Glomerular visceral epithelial cell (primary cell): Measurements from ENCODE around the gene SHC3.

ENCODE experiments used
- DNase-seq: peaks from one replicate; pipeline ENCODE4 v3.0.0-alpha.2; 2016; ENCODE audit errors: extremely low spot score

SHC3 gene

DNA sequence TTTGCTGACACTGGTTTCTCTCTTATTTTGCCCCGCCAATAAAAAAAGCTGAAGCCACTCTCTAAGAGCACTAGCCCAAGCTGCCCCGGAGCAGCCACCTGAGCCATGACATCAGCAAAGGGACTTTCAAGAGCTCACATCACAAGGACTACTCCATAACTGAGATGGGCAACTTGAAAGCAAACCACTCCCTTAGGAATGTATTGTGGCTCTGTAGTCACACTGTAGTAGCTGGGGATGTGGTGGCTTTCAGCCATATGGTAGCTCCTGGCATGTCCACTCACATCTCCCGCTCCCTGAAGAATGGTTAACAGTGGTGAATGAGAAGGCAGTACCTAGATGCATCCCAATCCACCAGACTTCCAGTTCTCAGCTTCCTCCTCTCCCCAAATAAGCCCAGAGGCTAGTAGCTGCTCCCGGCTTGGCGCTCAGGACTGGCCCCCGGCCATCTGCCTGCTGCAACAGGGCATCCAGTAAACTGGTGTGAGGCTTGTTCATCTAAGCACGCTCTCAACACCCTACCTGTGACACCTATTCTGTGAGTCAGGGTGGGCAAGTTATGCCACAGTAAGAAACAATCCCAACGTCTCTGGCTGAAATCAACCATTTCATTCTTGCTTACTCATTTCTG, 123.6 kb downstream of the SHC3 start:
- DNase-seq: no peak

DNA sequence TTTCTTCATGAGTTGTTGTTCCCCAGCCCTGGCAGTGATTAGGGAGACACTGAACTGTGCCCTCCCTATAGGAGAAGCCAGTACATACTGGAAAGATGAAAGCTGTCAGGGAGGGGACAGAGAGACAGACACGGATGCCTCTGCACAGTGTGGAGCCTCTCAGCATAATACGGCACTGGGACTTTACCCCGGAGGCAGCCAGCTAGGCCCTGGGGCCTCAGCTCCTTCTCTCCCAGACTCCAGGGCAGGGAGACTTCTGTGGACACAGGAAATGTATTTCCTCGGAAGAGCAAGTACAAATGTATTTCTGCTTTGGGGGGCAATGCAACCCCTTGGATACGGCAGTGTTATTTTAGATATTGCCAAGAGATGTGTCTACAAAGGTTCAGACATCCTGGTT, 125.3 kb downstream of the SHC3 start:
- DNase-seq: no peak

DNA sequence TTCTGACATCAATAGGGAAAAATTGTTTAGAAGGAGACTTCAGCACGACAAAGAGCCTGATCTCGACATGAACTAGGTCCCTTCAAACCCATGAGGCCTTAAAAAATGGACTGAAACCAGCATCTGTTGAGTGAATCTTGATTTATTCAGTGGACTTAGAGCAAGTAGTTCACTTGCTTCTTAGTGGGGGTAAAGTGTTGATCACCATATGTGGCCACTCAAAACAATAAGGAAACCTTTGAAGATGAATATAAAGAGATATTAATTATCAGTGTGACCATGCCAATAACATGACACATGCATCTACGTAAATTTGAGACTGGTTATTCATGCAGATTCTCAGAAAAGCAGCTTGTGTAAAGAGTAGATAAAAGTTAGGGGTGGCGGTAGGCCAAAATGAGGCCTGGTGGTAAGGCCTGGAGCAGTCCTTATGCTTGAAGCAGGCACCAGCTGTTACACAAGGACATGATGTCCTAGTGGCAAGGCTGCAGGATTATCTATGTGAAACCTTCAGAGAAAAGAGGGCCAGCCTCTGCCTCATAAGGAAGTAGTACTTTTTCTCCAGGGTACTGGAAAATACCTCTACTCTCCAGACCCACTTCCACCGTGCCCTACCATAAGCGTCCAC, 126.0 kb downstream of the SHC3 start:
- DNase-seq: no peak

DNA sequence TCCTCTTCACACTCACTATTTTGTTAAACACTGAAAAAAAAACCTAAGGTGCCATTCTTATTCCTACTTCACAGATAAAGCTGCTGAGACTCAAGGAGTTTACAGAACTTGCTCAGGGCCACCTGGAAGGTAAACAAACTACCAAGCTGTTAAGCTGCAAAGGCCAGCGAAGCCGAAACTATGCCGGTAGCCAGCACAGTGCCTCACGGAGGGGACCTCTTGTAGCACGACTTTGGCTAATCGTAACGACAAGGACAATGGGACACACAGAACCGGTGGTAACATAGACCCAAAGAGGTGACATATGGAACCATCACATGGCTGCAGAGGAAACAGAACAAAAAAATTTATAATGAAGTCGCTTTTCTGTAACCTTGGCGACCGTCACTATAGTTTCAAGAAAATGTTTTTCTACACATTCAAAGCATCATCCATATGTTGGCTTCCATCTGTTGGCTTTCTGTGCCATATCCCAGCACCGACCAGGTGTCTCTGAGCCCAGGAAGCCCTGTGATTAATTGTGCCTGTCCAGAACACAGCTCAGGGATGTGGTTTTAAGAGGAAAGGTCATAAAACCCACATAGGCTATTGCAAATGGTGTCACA, 127.1 kb downstream of the SHC3 start:
- DNase-seq: no peak

DNA sequence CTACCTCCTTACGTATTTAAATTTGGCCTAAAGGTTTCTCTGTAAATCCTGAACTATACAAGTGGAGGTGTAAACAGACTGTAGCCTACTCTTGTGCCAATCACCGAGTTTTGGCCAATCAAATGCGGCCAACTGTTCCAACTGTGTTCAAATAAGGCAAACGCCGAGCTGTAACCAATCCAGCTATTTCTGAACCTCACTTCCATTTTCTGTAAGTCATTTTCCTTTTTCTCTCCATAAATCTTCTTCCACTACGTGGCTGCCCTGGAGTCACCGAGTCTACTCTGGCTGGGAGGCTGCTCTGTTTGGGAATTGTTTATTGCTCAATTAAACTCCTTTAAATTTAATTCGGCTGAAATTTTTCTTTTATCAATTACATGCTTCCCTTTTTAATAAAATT, 129.0 kb downstream of the SHC3 start:
- DNase-seq: no peak

DNA sequence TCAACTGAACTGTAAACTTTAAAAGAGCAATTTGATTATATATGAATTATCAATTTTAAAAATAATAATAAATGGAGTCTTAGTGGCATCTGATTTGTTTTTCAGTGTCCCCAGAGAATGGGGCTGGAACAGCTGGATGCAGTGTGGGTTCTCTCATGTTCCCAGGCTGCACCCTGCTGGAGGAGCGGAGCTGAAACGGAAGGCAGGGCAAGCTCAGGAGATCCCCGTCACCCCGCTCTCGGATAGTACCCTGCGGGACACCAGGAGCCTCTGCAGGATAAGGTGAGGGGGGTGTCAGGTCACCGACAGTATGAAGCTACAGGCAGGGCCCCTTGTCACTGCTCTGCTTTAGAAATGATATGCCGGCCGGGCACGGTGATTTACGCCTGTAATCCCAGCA, 130.0 kb downstream of the SHC3 start:
- DNase-seq: no peak

DNA sequence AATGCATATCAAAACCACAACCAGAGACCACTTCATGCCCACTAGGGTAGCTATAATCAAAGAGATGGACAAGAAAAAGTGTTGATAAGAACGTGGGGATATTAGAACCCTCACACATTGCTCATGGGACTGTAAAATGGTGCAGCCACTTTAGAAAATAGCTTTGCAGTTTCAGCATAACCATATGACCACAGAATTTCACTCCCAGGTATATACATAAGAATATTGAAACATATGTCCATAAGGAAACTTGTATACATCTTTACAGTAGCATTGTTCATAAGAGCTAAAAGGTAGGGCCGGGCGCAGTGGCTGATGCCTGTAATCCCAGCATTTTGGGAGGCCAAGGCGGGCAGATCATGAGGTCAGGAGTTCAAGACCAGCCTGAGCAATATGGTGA, 131.0 kb downstream of the SHC3 start:
- DNase-seq: no peak

DNA sequence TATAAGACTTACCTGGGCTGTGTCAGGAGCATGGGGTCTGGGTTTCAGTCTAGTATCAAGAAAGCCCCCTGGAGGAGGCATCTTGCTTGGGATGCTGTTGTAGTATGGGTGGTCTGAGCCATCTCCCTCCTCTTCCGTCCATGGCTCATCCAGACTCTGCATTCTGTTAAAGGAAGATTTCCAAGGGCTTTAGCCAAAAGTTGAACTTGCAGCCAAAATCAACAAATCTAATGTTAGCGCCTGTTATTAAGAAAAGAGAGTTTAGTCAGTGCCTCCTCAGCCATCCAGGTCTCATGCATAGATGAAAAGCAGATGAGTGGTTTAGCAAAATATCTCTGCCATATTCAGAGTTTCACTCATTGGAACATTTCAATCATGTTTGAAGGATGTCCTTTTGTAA, 131.8 kb downstream of the SHC3 start:
- no peak for DNase-seq

DNA sequence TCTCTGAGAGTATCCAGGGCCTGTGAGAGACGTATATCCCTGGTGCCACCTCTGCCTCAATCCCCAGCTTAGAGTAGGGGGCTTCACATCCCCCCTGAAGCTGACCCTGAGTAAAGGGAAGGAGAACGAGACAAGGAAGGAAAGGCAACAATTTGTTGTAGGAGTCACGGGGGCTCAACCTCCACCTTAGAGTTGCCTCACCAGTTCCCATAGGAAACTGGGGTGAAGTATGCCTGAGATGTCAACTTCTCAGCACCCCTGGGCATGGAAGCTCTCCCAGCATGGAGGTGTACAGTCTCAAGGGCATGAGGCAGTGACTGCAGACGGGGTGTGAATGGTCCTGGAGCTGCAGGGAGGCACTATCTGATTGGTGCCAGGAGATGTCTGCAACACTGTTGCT, 133.7 kb downstream of the SHC3 start:
- DNase-seq: no peak

DNA sequence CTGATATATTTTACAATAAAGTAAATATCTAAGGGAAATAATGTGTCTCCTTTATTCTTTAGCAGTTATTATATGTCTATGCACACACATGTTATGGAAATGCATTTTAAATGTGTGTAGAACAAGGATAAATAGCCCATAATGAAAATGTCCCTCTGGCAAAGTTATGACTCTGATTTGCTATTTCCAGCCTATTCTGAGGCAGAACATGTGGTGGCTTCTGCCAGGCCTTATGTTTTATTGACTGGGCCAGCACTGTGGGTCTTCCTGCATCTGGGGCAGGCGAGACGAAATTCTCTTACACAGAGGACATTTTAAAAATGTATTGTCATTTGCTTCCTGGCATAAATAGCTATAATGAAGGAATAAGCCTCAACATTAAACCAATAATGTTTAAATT, 134.5 kb downstream of the SHC3 start:
- DNase-seq: no peak

DNA sequence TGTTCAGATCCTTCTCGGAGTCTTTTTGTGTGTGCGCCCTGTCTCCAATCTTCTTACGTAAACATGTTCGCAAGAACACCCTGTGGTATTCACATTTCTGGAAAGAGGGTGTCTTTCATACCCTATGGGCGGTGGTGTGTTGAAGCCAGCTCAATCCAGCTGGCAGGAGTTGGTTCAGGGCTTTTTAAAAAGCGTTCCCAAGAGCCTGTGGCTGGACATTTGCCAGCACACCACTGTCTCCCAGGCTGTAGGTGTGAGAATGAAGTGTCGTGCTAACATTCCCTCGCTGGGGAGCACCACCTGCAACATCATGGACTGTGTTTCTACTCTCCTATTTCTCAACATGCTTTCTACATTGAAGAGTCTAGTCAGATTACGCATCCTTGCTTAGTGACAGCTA, 135.6 kb downstream of the SHC3 start:
- DNase-seq: no peak

DNA sequence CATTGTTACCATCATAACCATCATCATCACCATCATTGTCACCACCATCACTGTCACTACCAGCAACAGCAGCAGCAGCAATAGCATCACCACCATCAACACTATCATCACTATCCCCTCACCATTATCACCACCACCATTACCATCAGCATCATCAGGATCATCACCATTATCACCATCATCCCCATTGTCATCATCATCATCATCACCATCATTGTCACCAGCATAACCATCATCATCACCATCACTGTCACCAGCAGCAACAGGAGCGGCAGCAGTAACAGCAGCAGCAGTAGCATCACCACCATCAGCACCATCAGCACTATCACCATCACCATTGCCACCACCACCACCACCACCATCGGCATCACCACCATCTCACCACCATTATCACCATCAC, 139.0 kb downstream of the SHC3 start:
- no peak for DNase-seq

DNA sequence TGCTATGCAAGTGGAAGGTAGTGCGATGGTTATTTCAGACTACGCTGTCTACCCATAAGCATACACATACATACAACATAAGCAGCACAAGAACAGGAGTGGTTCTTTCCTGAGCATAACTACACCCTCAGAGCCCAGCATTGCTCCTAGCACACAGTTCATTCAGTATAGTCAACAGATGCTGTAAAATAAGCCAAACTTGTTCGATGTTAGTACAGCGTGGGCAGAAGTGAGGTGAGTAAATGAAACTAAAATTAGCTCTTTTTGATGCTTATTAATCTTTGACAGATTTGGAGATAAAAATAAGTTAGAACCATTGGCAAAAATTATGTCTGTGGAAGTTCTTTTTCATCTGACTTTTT, 139.5 kb downstream of the SHC3 start:
- no peak for DNase-seq

DNA sequence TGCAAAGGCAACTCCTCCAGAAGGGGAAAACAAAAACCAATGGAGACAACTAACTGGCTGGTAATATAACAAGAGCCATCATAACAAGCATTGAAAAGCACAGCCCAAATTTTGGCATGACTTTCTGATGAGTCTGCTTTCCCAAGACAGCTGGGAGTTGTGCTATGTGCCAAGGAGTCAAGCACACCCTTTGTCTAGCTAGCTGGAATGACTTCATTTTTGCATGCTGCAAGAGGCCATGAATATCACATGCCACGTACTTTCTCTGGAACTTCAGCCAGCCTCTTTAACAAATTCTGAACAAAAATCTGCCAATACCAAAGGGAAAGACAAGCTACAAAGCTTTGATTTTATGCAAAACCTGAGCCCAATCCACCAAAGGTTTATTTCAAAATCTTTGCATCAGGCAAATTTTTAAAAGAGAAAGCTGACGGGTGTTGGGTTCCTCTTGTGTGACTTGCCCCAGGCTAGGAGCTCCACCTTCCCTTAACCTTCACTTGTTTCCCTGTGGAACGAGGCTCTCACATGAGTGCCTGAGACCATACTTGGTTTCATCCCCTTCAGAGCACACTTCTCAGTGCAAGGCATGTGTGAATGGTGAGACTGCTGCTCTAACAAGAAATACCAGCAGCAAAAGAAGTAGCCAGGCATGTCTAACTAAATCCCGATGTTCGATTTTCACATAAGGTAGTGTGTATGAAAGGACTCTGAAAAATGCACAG, 140.1 kb downstream of the SHC3 start:
- no peak for DNase-seq

DNA sequence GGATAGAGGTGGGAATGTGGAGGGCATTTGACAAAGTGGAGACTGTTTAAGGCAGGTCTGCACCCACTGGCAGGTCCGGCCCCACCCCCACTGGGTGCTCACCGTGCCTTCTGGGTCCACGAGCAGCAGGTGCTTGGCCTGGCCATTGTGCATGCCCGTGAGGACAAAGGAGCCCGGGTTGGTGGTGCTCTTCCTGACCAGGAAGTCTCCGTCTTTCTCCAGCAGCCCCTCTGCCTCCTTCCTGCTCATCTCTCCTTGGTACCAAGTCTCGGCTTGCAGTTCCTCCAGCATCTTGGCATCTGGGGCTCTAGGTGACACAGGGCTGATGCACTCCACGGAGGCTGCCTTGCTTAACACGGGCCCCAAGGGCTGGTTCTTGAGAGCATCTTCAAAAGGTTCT, 140.7 kb downstream of the SHC3 start:
- DNase-seq: no peak

DNA sequence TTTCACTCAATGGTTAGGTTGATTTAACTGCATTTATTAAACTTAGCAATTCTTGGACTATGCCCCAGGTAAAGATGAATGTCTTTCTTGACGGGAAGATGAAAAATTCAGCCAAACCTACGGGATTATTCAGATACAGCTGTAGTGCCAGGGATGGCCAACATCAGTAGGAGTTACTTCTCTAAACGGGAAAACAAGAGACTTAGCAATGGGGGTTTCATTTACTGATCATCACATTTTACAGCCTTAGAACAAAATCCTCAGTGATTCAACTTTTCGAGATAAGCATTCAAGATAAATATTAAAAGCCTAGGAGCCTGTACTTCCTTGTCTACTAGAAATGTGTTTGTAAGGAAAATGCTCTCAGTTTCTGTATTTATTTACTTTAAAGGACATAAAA, 141.3 kb downstream of the SHC3 start:
- DNase-seq: no peak

DNA sequence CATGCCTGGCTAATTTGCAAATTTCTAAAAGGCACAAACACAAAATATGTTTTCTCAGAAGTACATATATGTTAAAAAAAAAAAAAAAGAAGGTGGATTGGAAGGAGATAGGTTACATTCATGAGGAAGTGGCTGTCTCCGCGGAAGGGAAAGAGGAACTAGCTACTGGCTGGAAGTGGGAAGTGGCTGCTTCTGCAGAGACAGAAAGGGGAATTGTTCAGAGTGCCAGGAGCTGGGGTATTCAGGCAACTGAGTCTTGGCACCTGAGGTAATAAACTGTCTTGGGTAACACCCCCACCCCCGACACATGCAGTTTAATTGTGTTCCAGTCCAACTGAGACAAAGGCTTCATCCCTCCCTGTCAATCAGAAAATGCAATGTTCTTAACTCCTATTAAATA, 141.7 kb downstream of the SHC3 start:
- DNase-seq: no peak

DNA sequence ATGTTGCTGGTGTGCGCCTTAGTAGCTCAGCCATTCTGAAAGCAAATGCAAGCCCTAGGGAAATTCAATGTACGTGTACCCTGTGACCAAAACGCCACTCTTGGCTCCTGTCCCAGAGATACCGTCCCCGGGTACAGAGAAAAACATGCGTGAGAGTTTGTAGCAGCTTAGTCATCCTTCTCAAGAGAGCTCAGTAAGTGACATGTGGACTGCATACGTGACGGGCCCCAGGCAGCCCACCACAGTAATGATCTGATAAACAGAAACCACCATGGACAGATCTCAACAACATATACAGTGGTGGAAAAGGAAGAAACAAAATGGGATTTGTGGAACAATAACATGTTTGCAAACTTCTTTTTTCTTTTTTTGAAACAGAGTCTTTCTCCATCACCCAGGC, 142.2 kb downstream of the SHC3 start:
- DNase-seq: no peak

DNA sequence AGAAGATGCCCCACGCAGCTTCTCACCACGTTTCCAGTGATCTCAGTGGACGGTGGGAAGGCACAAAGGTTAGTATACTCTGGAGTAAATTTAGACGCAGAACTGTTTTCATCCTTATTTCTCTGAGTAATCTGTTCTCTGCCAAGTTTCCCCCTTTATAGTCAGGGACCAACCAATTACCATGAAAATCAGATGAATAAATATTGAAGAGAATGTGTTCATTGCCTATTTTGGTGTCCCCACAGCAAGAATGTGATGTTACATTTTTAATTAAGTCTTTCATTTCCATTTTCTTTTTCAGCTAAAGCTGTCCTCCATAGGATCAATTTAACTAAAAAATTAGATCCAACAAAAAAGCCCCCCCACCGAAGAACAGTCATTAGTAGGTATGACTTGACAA, 146.0 kb downstream of the SHC3 start:
- DNase-seq: no peak

DNA sequence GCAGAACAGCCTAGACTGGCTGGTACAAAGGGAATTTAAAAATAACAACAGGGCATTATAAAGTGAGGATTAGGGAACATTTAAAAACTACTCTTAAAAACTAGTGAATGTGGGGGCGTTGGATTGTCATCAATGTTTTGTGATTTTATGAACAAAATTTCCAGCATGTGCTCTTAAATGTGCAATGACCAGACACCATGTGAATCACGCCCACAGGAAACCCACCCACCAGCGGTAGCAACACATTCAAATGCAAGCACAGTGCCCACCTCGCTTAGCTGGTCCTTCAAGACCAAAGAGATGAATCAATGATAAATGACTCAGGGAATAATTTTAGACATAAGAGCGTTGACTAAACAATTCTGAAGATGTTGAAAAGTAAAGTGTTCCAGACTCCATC, 146.4 kb downstream of the SHC3 start:
- DNase-seq: no peak

DNA sequence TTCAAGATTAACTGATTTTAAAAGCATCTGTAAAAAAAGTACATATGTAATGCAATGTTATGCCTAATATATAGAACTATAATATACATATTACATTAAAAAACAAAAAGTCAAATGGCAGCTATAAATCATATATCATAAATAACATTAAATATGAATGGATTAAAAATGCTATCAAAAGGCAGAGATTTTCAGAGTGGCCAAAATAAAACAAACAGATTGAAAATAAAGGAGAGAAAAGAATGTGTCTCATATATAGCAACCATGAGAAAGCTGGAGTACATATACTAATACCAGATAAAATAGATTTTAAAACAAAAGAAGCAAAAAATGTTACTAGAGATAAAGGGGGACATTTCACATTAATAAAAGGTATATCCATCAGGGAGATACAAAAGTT, 148.8 kb downstream of the SHC3 start:
- DNase-seq: no peak

DNA sequence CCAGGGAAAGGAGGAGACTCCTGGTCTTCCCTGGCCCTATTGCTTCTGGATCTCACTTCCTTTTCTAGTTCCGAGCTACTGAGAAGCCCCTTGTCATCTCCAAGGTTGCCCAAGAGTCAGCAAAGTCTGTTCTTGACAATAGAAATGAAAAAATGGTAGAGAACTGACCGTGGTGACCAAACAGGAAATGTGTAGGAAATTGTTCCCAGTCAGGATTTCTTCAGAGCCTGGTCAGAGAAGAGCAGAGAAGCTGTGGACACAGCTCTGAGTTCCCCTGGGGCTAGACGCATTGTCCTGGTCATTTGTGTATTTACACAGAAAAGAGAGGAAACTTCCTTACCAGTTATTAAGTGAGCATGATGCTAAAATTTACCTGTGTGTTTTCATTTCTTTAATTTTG, 151.7 kb downstream of the SHC3 start:
- DNase-seq: no peak

DNA sequence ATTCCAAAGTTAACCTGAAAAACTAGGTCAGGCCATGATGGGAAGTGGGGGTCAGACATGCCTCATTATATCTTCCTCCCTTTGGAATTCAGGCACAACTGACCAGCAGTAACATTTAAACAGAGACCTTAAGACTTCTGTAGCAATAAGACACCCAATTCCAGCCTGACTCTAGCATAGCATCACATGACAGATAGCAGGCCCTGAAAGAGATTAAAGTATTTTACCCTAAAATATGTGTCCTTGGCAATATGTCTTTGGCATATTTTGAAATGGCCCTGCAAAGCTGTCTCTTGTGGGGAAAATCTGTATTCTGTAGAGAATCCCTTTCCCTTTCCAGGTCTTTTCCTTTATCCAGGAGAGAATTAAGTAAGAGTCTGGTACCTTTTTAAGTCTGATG, 153.1 kb downstream of the SHC3 start:
- DNase-seq: no peak
